Fibroblast of skin of right biceps (primary cell): ENCODE data around the gene NCAPG.

Experiments
- DNase-seq: peaks from one replicate; pipeline ENCODE4 v3.0.0-alpha.2; 2013

Gene NCAPG

DNA sequence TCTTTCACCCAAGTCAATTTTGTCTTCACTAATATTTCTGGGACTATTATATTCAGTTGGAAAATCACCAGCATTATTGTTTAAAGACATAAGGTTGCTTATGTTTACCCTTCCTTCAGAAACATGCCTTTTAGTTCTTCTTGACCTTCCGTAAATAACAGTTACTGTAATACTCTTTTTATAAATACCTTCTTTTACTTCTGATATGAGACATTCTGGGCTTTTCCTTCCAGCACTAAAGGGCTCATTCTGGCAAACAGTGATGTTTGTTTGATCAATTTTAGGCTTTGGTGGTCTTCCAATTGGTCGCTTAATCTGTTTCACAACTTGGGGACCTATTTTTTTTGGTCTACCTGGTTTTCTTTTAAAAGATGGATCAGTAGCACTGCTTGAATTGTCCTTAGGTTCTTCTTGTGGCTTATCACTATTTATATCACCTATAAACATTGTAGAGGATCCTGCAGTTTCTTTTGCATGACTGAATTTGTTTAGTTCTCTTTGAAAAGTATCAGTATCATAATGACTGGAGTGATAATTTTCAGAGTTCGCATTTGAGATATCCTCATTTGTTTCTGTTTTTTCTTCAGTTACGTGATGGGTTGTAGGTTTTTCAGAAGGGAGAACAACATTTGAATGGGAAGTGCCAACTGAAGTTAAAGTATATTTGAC lies 64.8 kb downstream of the NCAPG start:
- DNase-seq, result no peak

GRCh38 chr4:17876943-17877342 lies 66.2 kb downstream of the NCAPG start:
- no peak for DNase-seq

DNA sequence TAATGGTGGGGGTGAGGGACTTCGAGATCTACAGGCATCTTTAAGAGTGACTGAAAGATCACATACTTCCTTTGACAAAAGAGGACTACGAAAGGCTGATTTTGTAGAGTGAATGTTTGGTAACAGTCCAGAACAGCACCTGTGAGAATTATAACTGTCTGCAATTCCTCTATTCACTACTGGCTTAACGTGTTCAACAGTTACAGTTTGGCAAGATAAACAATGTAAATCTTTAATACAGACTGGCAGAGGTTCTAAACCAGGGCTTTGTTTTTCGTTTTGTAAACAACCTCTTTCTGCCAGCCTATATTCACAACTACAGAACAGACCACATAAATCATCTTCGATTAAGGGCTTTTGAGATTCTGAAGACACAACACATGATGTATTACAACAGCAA lies 66.9 kb downstream of the NCAPG start:
- DNase-seq, result no peak

GRCh38 chr4:17884063-17884462 lies 73.3 kb downstream of the NCAPG start:
- peak; percentile 19 for DNase-seq

DNA sequence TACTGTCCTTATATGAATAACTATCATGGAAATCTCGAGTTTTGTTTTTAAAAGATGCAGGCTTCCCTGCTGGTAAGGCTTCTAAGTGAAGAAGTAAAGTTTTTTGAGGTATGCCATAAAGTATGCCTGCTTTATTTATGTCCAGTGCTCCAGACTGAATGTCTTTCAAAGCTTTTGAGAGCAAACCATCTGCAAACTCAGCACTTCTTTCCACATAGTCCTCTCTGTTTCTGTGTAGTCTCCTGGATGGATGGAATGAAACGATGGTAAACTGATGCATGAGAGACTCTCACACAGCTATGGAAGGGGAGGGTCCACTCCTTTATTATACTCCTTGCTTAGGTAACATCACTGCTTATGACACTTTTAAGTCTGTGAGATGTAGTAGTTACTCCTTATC lies 73.7 kb downstream of the NCAPG start:
- no peak for DNase-seq

GRCh38 chr4:17889692-17890091 lies 78.9 kb downstream of the NCAPG start:
- DNase-seq, result no peak

- DNase-seq, result no peak
Measured at GRCh38 chr4:17894421-17894820, 83.6 kb downstream of the NCAPG start.
